ENCODE results near the gene FCHO2. TPM values are rescaled to one million over a fixed set of nuclear protein-coding genes. Genes with fewer than 3 reads are reported as not detected.

The FCHO2 gene
- total RNA-seq, 1 donor from 2014 or later, result 5.3 TPM

DNA sequence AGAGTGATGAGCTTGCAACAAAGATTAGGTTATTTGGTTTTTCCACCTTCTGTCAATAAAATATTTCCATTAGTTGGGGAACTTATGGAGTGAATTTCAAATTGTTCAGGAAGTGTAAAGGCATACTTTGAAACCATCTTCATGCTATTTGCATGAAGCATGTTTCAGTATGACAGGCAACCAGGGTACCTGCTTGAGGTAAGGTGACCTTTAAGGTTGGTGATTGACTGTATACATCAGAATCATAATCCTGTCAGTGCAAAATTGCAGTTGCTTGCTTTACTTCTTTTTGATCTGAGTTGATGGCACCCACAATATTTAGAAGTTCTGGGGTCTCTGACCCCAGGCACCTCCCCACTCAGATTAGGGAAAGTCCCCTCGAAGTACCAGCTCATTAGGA, 138.6 kb downstream of the FCHO2 start:
- POLR2A ChIA-PET, result interaction anchor here (1.0 kb wide), 1 partner anchor 121 kb away, joined by 4 read pairs; no protein-coding TSS in a partner anchor
- CTCF ChIA-PET, result interaction anchor here (1.1 kb wide), 1 partner anchor 10 kb away, joined by 4 read pairs; no protein-coding TSS in a partner anchor
- ATAC-seq (ENCODE audit: low read depth), result no peak
- no peak overlapping the region for H3K4me3 Mint-ChIP-seq
- H3K4me1 Mint-ChIP-seq, result no peaks in the 10 kb centered on the region
- H3K9me3 Mint-ChIP-seq, result peaks cover 7% of the 10 kb centered on the region
- no peaks in the 10 kb centered on the region for H3K36me3 Mint-ChIP-seq (ENCODE audit: low read depth)
- H3K27me3 Mint-ChIP-seq, result peaks cover 2% of the 10 kb centered on the region
- intact Hi-C loops (cut with micrococcal nuclease), result no loop called here
- no peak for DNase-seq
- TF ChIP-seq, protein P1, sequence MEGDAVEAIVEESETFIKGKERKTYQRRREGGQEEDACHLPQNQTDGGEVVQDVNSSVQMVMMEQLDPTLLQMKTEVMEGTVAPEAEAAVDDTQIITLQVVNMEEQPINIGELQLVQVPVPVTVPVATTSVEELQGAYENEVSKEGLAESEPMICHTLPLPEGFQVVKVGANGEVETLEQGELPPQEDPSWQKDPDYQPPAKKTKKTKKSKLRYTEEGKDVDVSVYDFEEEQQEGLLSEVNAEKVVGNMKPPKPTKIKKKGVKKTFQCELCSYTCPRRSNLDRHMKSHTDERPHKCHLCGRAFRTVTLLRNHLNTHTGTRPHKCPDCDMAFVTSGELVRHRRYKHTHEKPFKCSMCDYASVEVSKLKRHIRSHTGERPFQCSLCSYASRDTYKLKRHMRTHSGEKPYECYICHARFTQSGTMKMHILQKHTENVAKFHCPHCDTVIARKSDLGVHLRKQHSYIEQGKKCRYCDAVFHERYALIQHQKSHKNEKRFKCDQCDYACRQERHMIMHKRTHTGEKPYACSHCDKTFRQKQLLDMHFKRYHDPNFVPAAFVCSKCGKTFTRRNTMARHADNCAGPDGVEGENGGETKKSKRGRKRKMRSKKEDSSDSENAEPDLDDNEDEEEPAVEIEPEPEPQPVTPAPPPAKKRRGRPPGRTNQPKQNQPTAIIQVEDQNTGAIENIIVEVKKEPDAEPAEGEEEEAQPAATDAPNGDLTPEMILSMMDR (IDR thresholded peaks at IDR 0.05), result no peak
- H3K27ac Mint-ChIP-seq, result no peak overlapping the region

DNA sequence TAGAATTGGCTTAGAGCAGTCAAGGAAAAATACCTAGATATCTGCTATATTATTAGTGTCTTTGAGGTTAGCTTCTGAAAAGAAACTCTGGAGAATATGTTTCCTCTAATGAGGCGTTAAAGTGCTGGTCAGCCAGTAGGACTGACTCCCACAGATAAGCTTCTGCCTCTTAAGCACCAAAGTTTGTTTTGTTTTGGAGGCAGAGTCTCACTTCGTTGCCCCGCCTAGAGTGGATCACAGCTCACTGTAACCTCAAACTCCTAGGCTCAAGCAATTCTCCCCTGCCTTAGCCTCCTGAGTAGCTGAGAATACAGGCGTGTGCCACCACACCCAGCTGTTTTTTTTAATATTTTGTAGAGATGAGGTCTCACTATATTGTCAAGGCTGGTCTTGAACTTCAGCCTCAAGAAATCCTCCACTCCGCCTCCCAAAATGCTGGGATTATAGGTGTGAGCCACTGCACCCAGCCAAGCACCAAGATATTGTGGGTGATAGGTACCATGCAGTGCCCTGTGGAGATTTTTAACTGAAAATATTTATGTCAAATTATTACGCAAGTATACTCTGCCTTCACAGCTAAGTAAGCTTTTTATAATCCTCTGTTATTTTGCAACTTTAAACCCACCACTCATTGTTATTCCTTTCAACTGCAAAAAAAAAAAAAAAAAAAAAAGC, 139.9 kb downstream of the FCHO2 start:
- intact Hi-C loops (cut with micrococcal nuclease), result no loop called here
- Mint-ChIP-seq H3K36me3 (ENCODE audit: low read depth) (no peaks in the 10 kb centered on the region), H3K27me3 (peaks cover 4% of the 10 kb centered on the region), H3K4me1 (no peaks in the 10 kb centered on the region), H3K27ac (no peak overlapping the region), H3K4me3 (no peak overlapping the region), H3K9me3 (peaks cover 7% of the 10 kb centered on the region)
- ChIA-PET CTCF (no interaction called here), POLR2A (no interaction called here)
- TF ChIP-seq, protein P1 (IDR thresholded peaks at IDR 0.05), result no peak
- no peak for ATAC-seq (ENCODE audit: low read depth)
- DNase-seq, result no peak

DNA sequence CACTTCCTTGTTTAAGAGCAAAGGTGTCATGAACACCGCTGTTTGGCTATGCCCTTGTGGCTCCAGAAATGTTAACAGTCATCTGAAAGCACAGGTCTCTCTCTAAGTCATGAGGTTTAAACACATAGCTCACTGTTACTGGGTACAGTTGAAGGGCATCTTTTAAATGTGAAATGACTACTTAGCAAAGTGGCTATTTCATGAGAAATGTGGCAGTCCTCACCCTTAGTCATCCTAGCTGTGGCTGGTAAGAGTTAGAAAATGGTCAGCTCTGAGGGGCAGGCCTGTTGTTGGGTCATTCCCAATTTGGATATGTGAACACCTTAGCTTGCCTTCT, 140.4 kb downstream of the FCHO2 start:
- no peak for DNase-seq
- Mint-ChIP-seq H3K27me3 (peaks cover 4% of the 10 kb centered on the region), H3K9me3 (peaks cover 7% of the 10 kb centered on the region), H3K4me3 (no peak overlapping the region), H3K36me3 (ENCODE audit: low read depth) (no peaks in the 10 kb centered on the region), H3K27ac (no peak overlapping the region), H3K4me1 (no peaks in the 10 kb centered on the region)
- ATAC-seq (ENCODE audit: low read depth), result no peak
- POLR2A ChIA-PET, result no interaction called here
- CTCF ChIA-PET, result no interaction called here
- TF ChIP-seq, protein P1 (IDR thresholded peaks at IDR 0.05), result no peak
- intact Hi-C loops (cut with micrococcal nuclease), result no loop called here

DNA sequence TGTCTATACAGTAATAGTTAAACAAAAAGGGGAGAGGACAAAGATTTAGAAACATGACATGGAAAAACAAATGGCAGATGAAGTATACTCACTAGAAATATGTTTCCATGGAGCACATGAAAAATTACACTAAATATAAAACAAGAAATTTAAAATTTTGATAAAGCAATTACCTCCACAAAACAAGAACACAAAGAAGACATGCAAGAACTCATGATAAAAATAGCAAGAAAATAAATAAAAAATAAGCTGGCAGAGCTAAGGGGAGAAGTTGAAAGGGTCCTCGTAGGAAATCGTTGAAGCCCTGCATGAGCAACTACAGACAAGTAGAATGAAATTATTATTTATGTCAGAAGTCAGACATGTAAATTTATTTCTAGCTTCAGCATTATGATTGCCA, 141.9 kb downstream of the FCHO2 start:
- ChIA-PET CTCF (no interaction called here), POLR2A (no interaction called here)
- Mint-ChIP-seq H3K27me3 (peaks cover 4% of the 10 kb centered on the region), H3K4me1 (no peaks in the 10 kb centered on the region), H3K27ac (no peak overlapping the region), H3K4me3 (no peak overlapping the region), H3K9me3 (peaks cover 7% of the 10 kb centered on the region), H3K36me3 (ENCODE audit: low read depth) (no peaks in the 10 kb centered on the region)
- TF ChIP-seq, protein P1 (IDR thresholded peaks at IDR 0.05), result no peak
- intact Hi-C loops (cut with micrococcal nuclease), result no loop called here
- DNase-seq (no peak), ATAC-seq (ENCODE audit: low read depth) (no peak)

DNA sequence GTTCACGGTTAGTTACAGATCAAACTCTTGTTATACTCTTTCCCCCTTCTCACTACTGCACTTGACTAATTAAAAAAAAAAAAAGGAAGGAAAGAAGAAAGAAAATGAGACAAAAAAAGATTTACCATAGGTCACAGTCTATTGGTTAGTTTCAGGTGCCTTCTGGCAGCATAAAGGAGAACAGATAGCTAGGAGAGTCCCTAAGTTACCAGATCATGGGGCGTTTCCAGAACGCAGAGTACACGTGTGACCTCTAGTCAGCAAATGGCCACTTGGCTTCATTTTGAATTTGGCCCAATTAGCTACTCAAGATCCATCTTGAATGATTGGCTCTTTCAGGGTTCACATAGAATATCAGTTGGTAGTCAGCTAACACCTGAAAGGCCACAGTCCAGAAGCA, 144.3 kb downstream of the FCHO2 start:
- H3K36me3 Mint-ChIP-seq (ENCODE audit: low read depth), result no peaks in the 10 kb centered on the region
- peaks cover 7% of the 10 kb centered on the region for H3K27me3 Mint-ChIP-seq
- H3K27ac Mint-ChIP-seq, result no peak overlapping the region
- POLR2A ChIA-PET, result no interaction called here
- DNase-seq (no peak), ATAC-seq (ENCODE audit: low read depth) (no peak)
- intact Hi-C loops (cut with micrococcal nuclease), result no loop called here
- H3K4me3 Mint-ChIP-seq, result no peak overlapping the region
- TF ChIP-seq, protein P1 (IDR thresholded peaks at IDR 0.05), result no peak
- H3K4me1 Mint-ChIP-seq, result no peaks in the 10 kb centered on the region
- peaks cover 7% of the 10 kb centered on the region for H3K9me3 Mint-ChIP-seq
- CTCF ChIA-PET, result interaction anchor here (1.0 kb wide), 1 partner anchor 16 kb away, joined by 3 read pairs; no protein-coding TSS in a partner anchor

All from activated B cell treated with CpG ODN at 0.5 μM for 24 hours (primary cell).